ENCODE measurements around the gene ACP3.

The ACP3 gene, protein sequence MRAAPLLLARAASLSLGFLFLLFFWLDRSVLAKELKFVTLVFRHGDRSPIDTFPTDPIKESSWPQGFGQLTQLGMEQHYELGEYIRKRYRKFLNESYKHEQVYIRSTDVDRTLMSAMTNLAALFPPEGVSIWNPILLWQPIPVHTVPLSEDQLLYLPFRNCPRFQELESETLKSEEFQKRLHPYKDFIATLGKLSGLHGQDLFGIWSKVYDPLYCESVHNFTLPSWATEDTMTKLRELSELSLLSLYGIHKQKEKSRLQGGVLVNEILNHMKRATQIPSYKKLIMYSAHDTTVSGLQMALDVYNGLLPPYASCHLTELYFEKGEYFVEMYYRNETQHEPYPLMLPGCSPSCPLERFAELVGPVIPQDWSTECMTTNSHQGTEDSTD

DNA sequence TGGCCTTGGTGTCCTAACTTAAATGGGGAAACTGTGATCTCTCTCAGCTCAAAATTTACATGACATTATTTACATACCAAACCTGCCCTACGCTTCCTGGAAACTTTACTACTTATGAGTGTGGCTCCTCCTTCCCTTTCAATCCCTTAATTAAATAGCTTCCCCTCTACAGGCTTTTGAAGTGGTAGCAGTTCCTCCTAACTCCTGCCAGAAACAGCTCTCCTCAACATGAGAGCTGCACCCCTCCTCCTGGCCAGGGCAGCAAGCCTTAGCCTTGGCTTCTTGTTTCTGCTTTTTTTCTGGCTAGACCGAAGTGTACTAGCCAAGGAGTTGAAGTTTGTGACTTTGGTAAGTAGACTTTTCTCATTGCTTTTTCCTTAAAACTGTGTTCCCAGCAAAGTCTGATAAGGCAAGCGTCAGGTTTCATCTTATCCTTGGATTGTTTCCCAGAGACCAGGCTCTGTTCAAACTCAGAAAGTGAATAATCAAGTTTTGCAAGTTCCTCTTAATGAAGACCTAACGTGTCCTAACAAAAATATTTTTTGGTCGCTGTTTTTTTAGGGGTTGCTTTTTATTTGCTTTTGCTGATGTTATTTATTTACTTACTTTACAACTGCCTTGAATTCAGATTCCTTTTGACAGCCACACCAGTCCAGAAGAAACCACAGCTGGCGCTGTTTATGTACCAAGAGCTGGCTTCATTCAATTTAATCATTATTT, at the start of gene ACP3:
Gene ACP3, plus strand, starts transcription at position 179 of the 720 bp plus-strand sequence. Its CDS starts 50 bp downstream, at position 229.
- no peak within 1 kb of the TSS for H3K9ac ChIP-seq (ENCODE audit: low read length)

DNA sequence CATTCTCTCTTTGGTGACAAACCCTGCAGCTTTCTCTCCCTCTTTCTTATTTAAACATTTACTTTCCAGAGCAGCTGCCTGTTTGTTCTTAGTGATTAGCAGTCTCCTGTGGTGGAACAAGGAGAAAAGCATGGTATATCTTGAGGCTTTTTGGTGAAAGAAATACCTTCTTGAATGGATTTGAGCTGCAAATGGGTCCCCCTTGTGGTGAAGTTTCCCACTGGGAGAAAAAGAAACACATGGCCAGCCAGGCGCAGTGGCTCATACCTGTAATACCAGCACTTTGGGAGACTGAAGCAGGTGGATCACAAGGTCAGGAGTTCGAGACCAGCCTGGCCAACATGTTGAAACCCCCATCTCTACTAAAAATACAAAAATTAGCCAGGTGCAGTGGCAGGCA, 48.3 kb upstream of the ACP3 start:
- Histone ChIP-seq H3K4me3 (ENCODE audit: low read depth, low read length) (no peak overlapping the region), H3K9ac (ENCODE audit: low read length) (no peak overlapping the region), H3K4me1 (ENCODE audit: control insufficient read depth, insufficient read depth, low read length) (peaks cover 7% of the 10 kb centered on the region), H3K27me3 (ENCODE audit: control insufficient read depth, insufficient read depth, low read length) (no peaks in the 10 kb centered on the region), H3K36me3 (ENCODE audit: control insufficient read depth, insufficient read depth, low read length) (no peaks in the 10 kb centered on the region), H3K9me3 (ENCODE audit: control insufficient read depth, insufficient read depth, low read depth, low read length) (no peaks in the 10 kb centered on the region), H3K27ac (ENCODE audit: low read depth, low read length) (no peak overlapping the region)

More for the DNA sequence above, at the start of gene ACP3:
- H3K36me3 ChIP-seq (ENCODE audit: control insufficient read depth, insufficient read depth, low read length), result no peaks in the 10 kb centered on the region
- peaks cover 3% of the 10 kb centered on the region; the same call in 1 of the 2 replicates for H3K9me3 ChIP-seq (ENCODE audit: control insufficient read depth, insufficient read depth, low read depth, low read length)
- H3K4me3 ChIP-seq (ENCODE audit: low read depth, low read length), result peak within 1 kb of the TSS; percentile 29; the same call in 1 of the 2 replicates
- H3K27me3 ChIP-seq (ENCODE audit: control insufficient read depth, insufficient read depth, low read length), result no peaks in the 10 kb centered on the region
- peaks cover 32% of the 10 kb centered on the region for H3K4me1 ChIP-seq (ENCODE audit: control insufficient read depth, insufficient read depth, low read length)
- H3K27ac ChIP-seq (ENCODE audit: low read depth, low read length), result peak within 1 kb of the TSS; percentile 42; the same call in 1 of the 2 replicates

DNA sequence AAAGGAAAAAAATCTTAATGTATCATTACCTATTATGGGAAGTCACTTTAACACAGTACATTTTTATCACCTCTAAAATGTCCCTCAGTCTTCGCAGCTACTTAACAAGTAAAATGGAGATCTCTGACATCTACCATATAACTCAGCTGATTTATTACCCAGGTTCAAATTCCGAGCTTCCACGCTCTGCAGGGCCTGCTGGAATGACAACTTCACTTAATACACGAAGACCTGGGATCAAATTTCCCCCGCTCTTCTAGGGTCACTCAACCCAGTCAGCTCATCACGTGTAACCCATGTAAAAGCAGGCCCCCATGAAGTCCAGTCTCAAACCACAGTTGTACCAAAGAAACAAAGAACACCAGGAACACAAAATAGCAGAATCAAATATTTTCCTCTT, 44.2 kb upstream of the ACP3 start:
- Histone ChIP-seq H3K27me3 (ENCODE audit: control insufficient read depth, insufficient read depth, low read length) (no peaks in the 10 kb centered on the region), H3K4me1 (ENCODE audit: control insufficient read depth, insufficient read depth, low read length) (peaks cover 7% of the 10 kb centered on the region; the same call in 1 of the 2 replicates), H3K36me3 (ENCODE audit: control insufficient read depth, insufficient read depth, low read length) (no peaks in the 10 kb centered on the region), H3K4me3 (ENCODE audit: low read depth, low read length) (no peak overlapping the region), H3K9ac (ENCODE audit: low read length) (no peak overlapping the region), H3K27ac (ENCODE audit: low read depth, low read length) (no peak overlapping the region), H3K9me3 (ENCODE audit: control insufficient read depth, insufficient read depth, low read depth, low read length) (peaks cover 13% of the 10 kb centered on the region)

DNA sequence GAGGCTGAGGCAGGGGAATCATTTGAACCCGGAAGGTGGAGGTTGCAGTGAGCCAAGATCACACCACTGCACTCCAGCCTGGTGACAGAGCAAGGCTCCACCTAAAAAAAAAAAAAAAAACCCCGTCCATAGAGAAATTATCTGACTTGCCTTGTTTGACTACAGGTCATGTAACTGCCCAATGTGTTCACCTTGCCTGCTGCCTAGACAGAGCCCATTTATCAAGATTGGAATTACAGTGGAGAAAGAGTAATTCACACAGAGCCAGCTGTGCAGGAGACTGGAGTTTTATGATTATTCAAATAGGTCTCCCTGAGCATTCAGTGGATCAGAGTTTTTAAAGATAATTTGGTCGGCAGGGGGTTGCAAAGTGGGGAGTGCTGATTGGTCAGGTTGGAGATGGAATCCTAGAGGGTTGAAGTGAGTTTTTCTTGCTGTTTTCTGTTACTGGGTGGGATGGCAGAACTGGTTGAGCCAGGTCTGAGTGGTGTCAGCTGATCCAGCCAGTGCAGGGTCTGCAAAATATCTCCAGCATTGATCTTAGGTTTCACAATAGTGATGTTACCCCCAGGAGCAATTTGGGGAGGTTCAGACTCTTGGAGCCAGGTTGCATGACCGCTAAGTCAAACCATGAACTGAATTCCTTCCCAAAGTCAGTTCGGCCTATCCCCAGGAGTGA, 40.8 kb upstream of the ACP3 start:
- Histone ChIP-seq H3K4me1 (ENCODE audit: control insufficient read depth, insufficient read depth, low read length) (no peaks in the 10 kb centered on the region), H3K27me3 (ENCODE audit: control insufficient read depth, insufficient read depth, low read length) (no peaks in the 10 kb centered on the region), H3K27ac (ENCODE audit: low read depth, low read length) (no peak overlapping the region), H3K36me3 (ENCODE audit: control insufficient read depth, insufficient read depth, low read length) (no peaks in the 10 kb centered on the region), H3K4me3 (ENCODE audit: low read depth, low read length) (no peak overlapping the region), H3K9me3 (ENCODE audit: control insufficient read depth, insufficient read depth, low read depth, low read length) (peaks cover 14% of the 10 kb centered on the region), H3K9ac (ENCODE audit: low read length) (no peak overlapping the region)

DNA sequence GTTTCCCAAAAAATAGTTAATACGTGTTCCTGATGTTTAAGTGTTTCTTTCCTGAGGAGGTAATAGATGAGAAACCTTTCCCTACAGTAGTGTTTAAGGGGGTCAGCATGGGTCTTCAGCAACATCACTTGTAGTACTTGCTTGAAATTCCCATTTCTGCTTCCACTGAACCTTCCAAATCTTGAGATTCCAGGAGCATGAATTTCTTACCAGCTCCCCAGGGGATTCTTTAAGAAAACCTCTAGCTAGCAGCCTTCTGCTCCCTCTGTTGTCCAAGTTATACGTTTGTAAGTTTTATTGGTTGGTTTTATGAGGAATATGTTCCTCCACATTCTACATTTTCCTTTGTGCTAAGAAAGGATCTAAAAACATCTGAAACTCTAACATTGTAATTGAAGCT, 38.2 kb upstream of the ACP3 start:
- Histone ChIP-seq H3K27me3 (ENCODE audit: control insufficient read depth, insufficient read depth, low read length) (no peaks in the 10 kb centered on the region), H3K4me1 (ENCODE audit: control insufficient read depth, insufficient read depth, low read length) (peaks cover 11% of the 10 kb centered on the region), H3K36me3 (ENCODE audit: control insufficient read depth, insufficient read depth, low read length) (no peaks in the 10 kb centered on the region), H3K9ac (ENCODE audit: low read length) (no peak overlapping the region), H3K4me3 (ENCODE audit: low read depth, low read length) (no peak overlapping the region), H3K9me3 (ENCODE audit: control insufficient read depth, insufficient read depth, low read depth, low read length) (peaks cover 14% of the 10 kb centered on the region), H3K27ac (ENCODE audit: low read depth, low read length) (no peak overlapping the region)

DNA sequence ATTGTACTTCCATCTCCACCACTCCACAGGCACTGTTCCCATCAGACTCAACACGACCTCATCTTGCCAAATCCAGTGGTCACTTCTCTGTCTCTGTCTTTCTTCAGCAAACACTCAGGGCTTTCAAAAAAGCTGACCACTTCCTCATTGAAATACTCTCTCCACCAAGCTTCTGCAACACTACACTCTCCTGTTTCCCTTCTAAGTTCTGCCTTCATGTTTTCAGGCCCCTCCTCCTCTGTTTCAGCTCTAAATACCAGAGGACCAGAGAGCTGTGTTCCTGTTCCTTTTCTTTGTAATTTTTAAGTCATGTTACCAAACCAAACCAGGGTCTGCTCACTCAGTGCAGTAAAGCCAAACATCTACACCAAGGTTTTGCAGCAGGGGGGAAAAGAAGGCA, 33.8 kb upstream of the ACP3 start:
- H3K27ac ChIP-seq (ENCODE audit: low read depth, low read length), result 0 out of 2 replicates have a peak overlapping the region, but pooled peaks have one; percentile 7
- H3K4me3 ChIP-seq (ENCODE audit: low read depth, low read length), result no peak overlapping the region
- H3K9ac ChIP-seq (ENCODE audit: low read length), result no peak overlapping the region
- peaks cover 7% of the 10 kb centered on the region for H3K9me3 ChIP-seq (ENCODE audit: control insufficient read depth, insufficient read depth, low read depth, low read length)
- H3K4me1 ChIP-seq (ENCODE audit: control insufficient read depth, insufficient read depth, low read length), result peaks cover 34% of the 10 kb centered on the region
- no peaks in the 10 kb centered on the region for H3K27me3 ChIP-seq (ENCODE audit: control insufficient read depth, insufficient read depth, low read length)
- H3K36me3 ChIP-seq (ENCODE audit: control insufficient read depth, insufficient read depth, low read length), result no peaks in the 10 kb centered on the region

DNA sequence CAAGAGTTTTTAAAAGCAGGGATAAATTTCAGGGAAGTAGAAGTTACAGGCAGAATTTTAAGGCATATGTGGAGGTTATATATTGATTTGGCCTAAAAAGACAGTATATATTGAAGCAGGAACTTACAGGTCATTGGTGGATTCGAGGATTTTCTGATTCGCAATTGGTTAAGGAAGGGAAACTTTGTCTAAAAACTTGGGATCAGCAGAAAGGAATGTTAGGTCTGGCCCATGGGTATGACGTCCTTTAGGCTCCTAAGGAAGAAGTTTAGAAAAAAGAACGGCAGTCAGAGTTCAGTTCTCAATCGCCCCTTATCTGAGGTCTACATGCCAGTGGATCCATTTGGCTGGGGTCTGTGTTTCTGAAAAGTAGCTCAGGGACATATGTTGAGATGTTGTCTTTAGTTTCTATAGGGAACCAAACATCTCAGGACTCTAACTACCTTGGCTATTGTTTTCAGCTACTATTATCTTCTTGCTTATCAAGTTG, 33.2 kb upstream of the ACP3 start:
- peaks cover 7% of the 10 kb centered on the region for H3K9me3 ChIP-seq (ENCODE audit: control insufficient read depth, insufficient read depth, low read depth, low read length)
- no peak overlapping the region for H3K4me3 ChIP-seq (ENCODE audit: low read depth, low read length)
- H3K36me3 ChIP-seq (ENCODE audit: control insufficient read depth, insufficient read depth, low read length), result no peaks in the 10 kb centered on the region
- H3K27ac ChIP-seq (ENCODE audit: low read depth, low read length), result 0 out of 2 replicates have a peak overlapping the region, but pooled peaks have one; percentile 7
- peaks cover 34% of the 10 kb centered on the region for H3K4me1 ChIP-seq (ENCODE audit: control insufficient read depth, insufficient read depth, low read length)
- no peak overlapping the region for H3K9ac ChIP-seq (ENCODE audit: low read length)
- H3K27me3 ChIP-seq (ENCODE audit: control insufficient read depth, insufficient read depth, low read length), result no peaks in the 10 kb centered on the region

DNA sequence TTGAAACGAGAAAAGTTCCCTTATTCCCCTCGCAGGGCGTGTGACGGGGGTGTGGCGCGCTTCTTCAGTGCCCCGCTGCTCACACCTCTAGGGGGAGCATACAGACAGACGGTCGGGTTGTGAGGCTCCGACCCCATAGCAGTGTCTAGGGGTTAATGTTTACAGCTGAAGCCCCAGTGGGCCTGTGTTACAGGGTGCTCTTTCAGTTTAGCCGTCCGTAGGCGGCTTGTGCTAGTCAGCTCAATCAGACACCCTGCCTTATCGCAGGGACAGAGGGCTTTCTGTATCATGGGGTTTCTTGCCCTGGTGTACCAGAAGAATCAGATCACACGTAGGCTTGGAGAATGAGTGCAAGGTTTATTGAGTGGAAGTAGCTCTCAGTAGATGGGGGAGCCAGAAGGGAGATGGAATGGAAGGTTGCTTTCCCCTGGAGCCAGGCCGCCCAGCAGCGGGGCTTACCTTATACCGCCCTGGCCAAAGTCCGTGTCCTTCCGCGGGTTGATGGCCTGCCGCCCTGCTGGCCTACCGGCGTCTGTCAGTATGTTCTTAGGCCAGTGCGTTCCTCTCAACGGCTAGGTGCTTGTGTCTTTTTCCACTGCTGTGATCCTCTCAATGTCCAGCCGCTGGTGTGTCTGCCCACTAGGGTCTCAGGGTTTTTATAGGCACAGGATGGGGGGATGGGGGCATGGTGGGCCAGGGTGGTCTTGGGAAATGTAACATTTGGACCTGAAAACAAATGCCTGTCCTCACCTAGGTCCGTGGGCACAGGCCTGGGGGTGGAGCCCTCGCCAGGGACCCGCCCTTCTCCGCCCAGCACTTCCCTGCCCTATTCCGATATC, 32.2 kb upstream of the ACP3 start:
- Histone ChIP-seq H3K36me3 (ENCODE audit: control insufficient read depth, insufficient read depth, low read length) (no peaks in the 10 kb centered on the region), H3K4me1 (ENCODE audit: control insufficient read depth, insufficient read depth, low read length) (peaks cover 34% of the 10 kb centered on the region), H3K4me3 (ENCODE audit: low read depth, low read length) (peak overlapping the region; percentile 35), H3K27me3 (ENCODE audit: control insufficient read depth, insufficient read depth, low read length) (no peaks in the 10 kb centered on the region), H3K9me3 (ENCODE audit: control insufficient read depth, insufficient read depth, low read depth, low read length) (peaks cover 11% of the 10 kb centered on the region), H3K27ac (ENCODE audit: low read depth, low read length) (peak overlapping the region; percentile 35; the same call in 1 of the 2 replicates), H3K9ac (ENCODE audit: low read length) (peak overlapping the region; percentile 18)

DNA sequence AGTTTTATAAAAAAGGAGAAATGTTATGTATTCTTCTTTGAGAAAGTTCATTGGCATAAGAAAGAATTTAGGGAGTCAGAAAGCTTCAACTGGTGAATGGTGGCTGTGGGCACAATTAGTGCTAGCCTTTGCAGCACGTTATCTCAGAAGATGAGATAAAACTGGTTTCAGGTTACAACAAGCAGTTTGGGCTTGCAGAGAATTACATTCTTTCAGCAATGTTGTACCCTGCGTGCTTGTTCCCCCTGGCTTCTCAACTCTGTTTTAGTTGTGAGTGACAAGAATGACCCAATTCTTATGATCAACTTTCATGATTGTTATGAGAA, 31.6 kb upstream of the ACP3 start:
- H3K9ac ChIP-seq (ENCODE audit: low read length), result peak overlapping the region; percentile 22
- 0 out of 2 replicates have a peak overlapping the region, but pooled peaks have one; percentile 35 for H3K27ac ChIP-seq (ENCODE audit: low read depth, low read length)
- H3K4me3 ChIP-seq (ENCODE audit: low read depth, low read length), result peak overlapping the region; percentile 35; the same call in 1 of the 2 replicates
- H3K9me3 ChIP-seq (ENCODE audit: control insufficient read depth, insufficient read depth, low read depth, low read length), result peaks cover 13% of the 10 kb centered on the region
- H3K36me3 ChIP-seq (ENCODE audit: control insufficient read depth, insufficient read depth, low read length), result no peaks in the 10 kb centered on the region
- H3K4me1 ChIP-seq (ENCODE audit: control insufficient read depth, insufficient read depth, low read length), result peaks cover 34% of the 10 kb centered on the region
- H3K27me3 ChIP-seq (ENCODE audit: control insufficient read depth, insufficient read depth, low read length), result no peaks in the 10 kb centered on the region

DNA sequence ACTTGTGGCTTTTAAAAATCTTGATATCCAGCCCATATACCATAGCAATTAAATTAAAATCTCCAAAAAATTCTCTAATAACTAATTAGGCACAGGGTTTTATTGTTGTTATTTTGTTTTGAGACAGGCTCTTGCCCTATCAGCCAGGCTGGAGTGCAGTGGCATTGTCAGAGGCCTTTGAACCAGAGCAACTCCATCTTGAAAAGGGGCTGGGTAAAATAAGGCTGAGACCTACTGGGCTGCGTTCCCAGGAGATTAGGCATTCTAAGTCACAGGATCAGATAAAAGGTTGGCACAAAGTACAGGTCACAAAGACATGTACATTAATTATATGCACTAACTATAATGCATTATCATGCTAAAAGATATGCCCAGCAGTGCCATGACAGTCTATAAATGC, 31.2 kb upstream of the ACP3 start:
- peaks cover 34% of the 10 kb centered on the region for H3K4me1 ChIP-seq (ENCODE audit: control insufficient read depth, insufficient read depth, low read length)
- H3K9me3 ChIP-seq (ENCODE audit: control insufficient read depth, insufficient read depth, low read depth, low read length), result peaks cover 13% of the 10 kb centered on the region
- H3K27me3 ChIP-seq (ENCODE audit: control insufficient read depth, insufficient read depth, low read length), result no peaks in the 10 kb centered on the region
- no peak overlapping the region for H3K9ac ChIP-seq (ENCODE audit: low read length)
- H3K27ac ChIP-seq (ENCODE audit: low read depth, low read length), result no peak overlapping the region
- H3K4me3 ChIP-seq (ENCODE audit: low read depth, low read length), result no peak overlapping the region
- no peaks in the 10 kb centered on the region for H3K36me3 ChIP-seq (ENCODE audit: control insufficient read depth, insufficient read depth, low read length)
